Kidney (tissue), 14 donors: ENCODE data around the gene SPG21. TPM values are rescaled to one million over a fixed set of nuclear protein-coding genes. Genes with fewer than 3 reads are reported as not detected.

ENCODE experiments used
- DNase-seq, 5 donors: peaks; one replicate each; pipeline ENCODE4 v3.0.0-alpha.2; 2013 to 2020
- FAIRE-seq: peaks from 2 replicates; lab custom pipeline; 2012; peaks lifted over from hg19 to GRCh38; lab: Jason Lieb, UNC
- H3K27ac ChIP-seq, 2 donors: one replicate each; pipeline ENCODE4 v1.7.0; 2013; ENCODE audit warnings: low read depth in 2 of 2, low read length in 2 of 2, inconsistent platforms in 1 of 2
- H3K27me3 ChIP-seq: one replicate; pipeline ENCODE4 v1.7.1; 2013; ENCODE audit warnings: low read length, inconsistent platforms; ENCODE audit not compliant: control insufficient read depth, insufficient read depth
- H3K36me3 ChIP-seq, 3 donors: one replicate each; pipeline versions ENCODE4 v1.7.0 to v1.7.1; 2013; ENCODE audit warnings: low read length in 3 of 3, control low read depth in 1 of 3, inconsistent platforms in 1 of 3; ENCODE audit not compliant: insufficient read depth in 3 of 3, control insufficient read depth in 2 of 3
- H3K4me1 ChIP-seq, 3 donors: one replicate each; pipeline versions ENCODE4 v1.7.0 to v1.7.1; 2013; ENCODE audit warnings: low read length in 3 of 3, inconsistent platforms in 1 of 3, low read depth in 1 of 3; ENCODE audit not compliant: control insufficient read depth in 2 of 3, insufficient read depth in 2 of 3
- H3K4me3 ChIP-seq, 3 donors: one replicate each; pipeline versions ENCODE4 v1.7.0 to v1.8.1; 2013; ENCODE audit warnings: low read length in 3 of 3, control low read depth in 1 of 3, inconsistent platforms in 1 of 3
- H3K9ac ChIP-seq, 3 donors: one replicate each; pipeline versions ENCODE4 v1.7.0 to v1.7.1; 2013; ENCODE audit warnings: low read length in 3 of 3, control low read depth in 1 of 3, inconsistent platforms in 1 of 3
- H3K9me3 ChIP-seq, 3 donors: one replicate each; pipeline versions ENCODE4 v1.7.0 to v1.7.1; 2013; ENCODE audit warnings: low read length in 3 of 3, control low read depth in 1 of 3, inconsistent platforms in 1 of 3; ENCODE audit not compliant: control insufficient read depth in 2 of 3, insufficient read depth in 1 of 3
- CTCF ChIP-seq: IDR thresholded peaks from 3 replicates; pipeline ENCODE4 v1.5.1; 2012; ENCODE audit warnings: mild to moderate bottlenecking, moderate library complexity, borderline replicate concordance; ENCODE audit not compliant: insufficient read depth; ENCODE audit errors: extremely low read depth
- intact Hi-C: fragments of 100-400 bp; cut with DNase I; formaldehyde crosslinking; loops from one replicate; pipeline ENCODE4 v1.11.1; 2022
- polyA plus RNA-seq: library from polyadenylated mRNA; stranded (reverse); fragments of 350-450 nt; fragmentation: Illumina TruSeq; extraction: RNeasy Lipid Tissue Mini Kit (QIAGEN cat#74804); gene quantifications from one replicate; pipeline ENCODE4 v1.2.3, GENCODE V29; 2014; ENCODE audit warnings: low read depth, low replicate concordance; ENCODE audit not compliant: insufficient read depth
- total RNA-seq: library from RNA; stranded (reverse); fragmentation: NEBNext Ultra II Directional; extraction: Animal tissue kit (Norgen Biotek cat#: 25700); gene quantifications from one replicate; pipeline ENCODE4 v1.2.1, GENCODE V29; 2021
- donor health status: control.
- donor health status: control.
- donor health status: control.
- donor health status: control.
- donor health status: control.
- donor health status: DM: yes; HTN: yes; CAD: no.
- donor health status: Normal renal cell carcinoma (clear cell type).

SPG21 gene
- total and polyA plus RNA-seq, 2 donors from 2014 or later: 82.8 to 115 TPM

DNA sequence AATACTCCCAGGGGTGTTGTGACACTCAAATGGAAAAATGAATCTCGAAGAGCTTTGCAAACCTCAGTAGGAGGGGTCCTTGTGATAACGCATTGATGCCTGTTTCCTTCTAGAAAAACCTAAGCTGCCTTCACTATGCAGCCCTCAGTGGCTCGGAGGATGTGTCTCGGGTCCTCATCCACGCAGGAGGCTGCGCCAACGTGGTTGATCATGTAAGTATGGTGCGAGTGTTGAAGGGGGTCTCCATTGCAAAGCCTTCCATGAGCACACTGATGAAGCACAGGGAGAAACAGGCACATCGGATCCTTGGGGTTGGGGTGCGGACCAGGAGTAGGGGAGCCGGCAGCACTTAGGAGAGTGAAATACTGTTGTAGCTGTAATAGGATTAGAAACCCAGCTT, 55.7 kb downstream of the SPG21 start:
- H3K27me3 ChIP-seq: no peaks in the 10 kb centered on the region
- no peaks in the 10 kb centered on the region for H3K36me3 ChIP-seq
- H3K4me1 ChIP-seq: no peaks in the 10 kb centered on the region
- TF ChIP-seq CTCF: no peak
- no peak overlapping the region for H3K27ac ChIP-seq
- no peaks in the 10 kb centered on the region for H3K9me3 ChIP-seq
- H3K4me3 ChIP-seq: no peak overlapping the region
- H3K9ac ChIP-seq: no peak overlapping the region
- no peak for DNase-seq
- intact Hi-C loops: no loop called here
- FAIRE-seq: no peak

GRCh38 chr15:64931381-64931780, 58.3 kb downstream of the SPG21 start:
- intact Hi-C loops: no loop called here
- H3K27me3 ChIP-seq: no peaks in the 10 kb centered on the region
- TF ChIP-seq CTCF: no peak
- H3K9ac ChIP-seq: no peak overlapping the region
- no peak for FAIRE-seq
- H3K4me3 ChIP-seq: no peak overlapping the region
- H3K9me3 ChIP-seq: no peaks in the 10 kb centered on the region
- H3K4me1 ChIP-seq: no peaks in the 10 kb centered on the region
- no peak overlapping the region for H3K27ac ChIP-seq
- no peak for DNase-seq
- H3K36me3 ChIP-seq: no peaks in the 10 kb centered on the region

- FAIRE-seq (no peak), DNase-seq (no peak)
- no peak overlapping the region for H3K4me3 ChIP-seq
- intact Hi-C loops: no loop called here
- no peaks in the 10 kb centered on the region for H3K9me3 ChIP-seq
- H3K9ac ChIP-seq: no peak overlapping the region
- H3K27me3 ChIP-seq: no peaks in the 10 kb centered on the region
- TF ChIP-seq CTCF: no peak
- no peaks in the 10 kb centered on the region for H3K36me3 ChIP-seq
- H3K4me1 ChIP-seq: no peaks in the 10 kb centered on the region
- no peak overlapping the region for H3K27ac ChIP-seq
Observed at GRCh38 chr15:64930778-64931371, 58.8 kb downstream of the SPG21 start.
